Fibroblast of skin of right quadriceps (primary cell): ENCODE measurements around the gene SERP2.

ENCODE experiments used
- DNase-seq: peaks from one replicate; pipeline ENCODE4 v3.0.0-alpha.2; 2013

Gene SERP2

DNA sequence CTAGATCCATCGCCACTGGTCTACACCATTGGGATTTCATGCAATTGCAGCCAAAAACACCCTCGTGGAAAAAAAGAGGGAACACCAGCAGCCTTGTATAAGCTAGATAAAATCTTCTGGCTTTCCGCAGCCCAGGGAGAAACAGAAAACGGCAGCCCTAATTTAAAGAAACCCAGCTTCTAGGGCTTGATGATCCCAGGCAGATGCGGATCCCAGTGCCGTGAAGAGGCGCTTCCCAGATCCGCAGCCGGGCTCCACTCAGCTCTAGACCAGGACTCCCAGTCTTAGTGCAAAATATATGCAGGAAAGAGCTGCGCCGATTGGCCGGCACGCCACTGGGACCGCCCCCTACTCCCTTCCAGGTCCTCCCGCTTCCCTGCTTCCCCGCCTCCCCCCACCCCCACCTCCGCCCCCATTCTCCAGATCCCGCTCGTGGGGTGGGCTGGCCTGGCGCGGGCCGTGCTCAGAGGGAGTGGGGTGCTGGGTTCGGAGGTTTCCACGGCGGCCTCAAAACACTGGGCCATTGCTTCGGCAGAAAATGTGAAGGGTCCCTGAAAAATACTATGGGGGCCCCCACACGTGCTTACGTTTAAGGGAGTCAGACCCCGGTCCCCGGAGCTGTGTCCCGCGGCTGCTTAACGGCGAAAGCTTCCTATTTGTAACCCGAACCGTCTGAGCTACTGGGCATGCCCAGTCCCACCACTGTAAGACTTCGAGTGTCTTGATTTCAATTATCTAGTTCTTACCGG, 63.1 kb downstream of the SERP2 start:
- peak; percentile 94 for DNase-seq

DNA sequence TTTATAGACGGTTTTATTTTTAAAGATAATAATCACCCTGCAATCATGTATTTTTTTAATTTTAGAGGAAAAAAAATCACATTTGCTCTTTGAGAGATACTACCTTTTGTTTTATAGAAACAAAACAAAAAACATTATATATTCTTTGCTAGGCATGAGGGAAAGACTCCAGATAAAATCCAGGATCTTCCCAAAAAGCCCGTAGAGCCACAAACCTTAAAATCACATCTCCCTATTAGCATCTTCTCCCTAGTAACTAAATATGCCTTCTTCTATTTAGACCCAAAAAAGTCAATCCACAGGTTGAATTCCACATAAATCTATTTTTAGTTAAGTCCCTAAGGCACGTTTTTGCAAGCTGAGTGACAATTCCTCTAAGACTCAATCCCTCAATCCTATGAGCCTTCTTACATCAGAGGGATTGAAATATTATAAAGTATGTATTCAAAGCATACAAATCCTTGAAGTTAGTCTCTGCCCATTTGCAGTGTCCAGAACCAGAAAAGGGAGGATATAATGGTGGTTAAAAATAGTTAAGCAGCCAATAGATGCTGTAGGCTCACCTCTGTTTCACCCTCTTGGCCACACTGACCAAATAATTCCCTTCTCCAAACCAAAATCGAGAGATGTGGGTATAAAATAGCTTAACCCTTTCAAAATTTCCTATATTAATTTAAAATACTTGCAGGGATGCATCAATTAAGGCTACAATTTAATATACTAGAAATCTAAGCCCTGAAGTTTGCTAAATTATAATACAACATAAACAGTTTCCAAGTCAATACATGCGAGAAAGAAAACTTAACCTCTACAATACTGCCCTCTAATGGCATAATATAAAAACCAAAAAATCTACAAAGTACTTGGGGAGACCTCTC, 64.0 kb downstream of the SERP2 start:
- peak; percentile 53 for DNase-seq

DNA sequence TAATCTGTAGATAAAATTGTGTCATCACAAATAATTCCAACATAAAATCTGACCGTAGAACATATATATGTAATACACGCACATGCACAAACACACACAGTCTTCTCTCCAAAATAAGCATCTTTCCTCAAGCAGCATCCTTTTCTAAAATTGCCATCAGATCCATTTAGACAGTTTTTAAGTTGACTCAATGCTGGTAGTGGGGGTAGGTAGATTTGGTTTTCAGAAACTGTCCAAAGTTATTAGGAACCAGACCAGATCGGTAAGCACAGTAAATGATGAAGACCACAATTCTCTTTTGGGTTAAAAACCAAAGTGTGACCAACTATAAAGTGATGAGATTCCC, 64.6 kb downstream of the SERP2 start:
- no peak for DNase-seq

DNA sequence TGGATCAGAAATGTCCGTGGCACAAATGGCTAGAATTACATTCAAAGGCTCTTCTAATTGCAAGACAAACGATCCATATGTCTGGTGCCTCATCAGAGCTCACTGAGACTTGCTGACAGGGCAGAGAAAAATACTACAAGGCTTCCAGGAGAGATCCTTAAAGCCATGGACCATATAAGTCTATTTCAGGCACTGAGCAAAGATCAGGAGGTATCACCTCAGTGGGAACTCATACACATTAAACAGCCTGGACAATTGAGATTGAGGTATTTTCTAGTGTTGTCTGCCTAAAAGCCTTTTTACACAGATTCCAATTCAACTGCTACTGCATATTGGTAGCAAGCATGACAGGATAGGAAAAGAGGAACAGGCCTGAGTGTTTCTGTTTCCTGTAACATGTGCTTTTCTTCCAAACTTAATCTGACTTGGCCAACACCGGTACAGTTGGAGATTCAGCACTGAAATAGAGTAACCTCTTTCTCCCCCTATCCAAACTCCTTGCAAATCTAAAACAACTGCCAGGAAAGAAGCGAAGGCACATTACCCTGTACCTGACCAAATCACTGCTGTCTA, 65.9 kb downstream of the SERP2 start:
- DNase-seq = no peak

- DNase-seq = no peak
These were observed 66.5 kb downstream of the SERP2 start for GRCh38 chr13:44440046-44440608.
